K562 (cell line): ENCODE results near the gene KCNT1. TPM values are rescaled to one million over a fixed set of nuclear protein-coding genes. Genes with fewer than 3 reads are reported as not detected.

Source experiments
- ATAC-seq: fragments of 200-7000 bp; cut with Tn5 transposase; 3 replicates; pipeline ENCODE4 v1.9.1; 2020; ENCODE audit warnings: moderate library complexity
- BruUV-seq: library from RNA; stranded (reverse); fragments of 400-500 nt; replicated peaks from 2 replicates; lab custom pipeline; 2021; lab: Mats Ljungman, UMichigan
- CTCF ChIA-PET: fragments of 300-600 bp; formaldehyde crosslinking; extraction: SDS; loops from one replicate; lab custom pipeline; 2021; ENCODE audit warnings: low intra/inter-chr PET ratio; lab: Yijun Ruan, JAX
- POLR2A ChIA-PET: fragments of 300-600, 350-650 bp; sonication (Branson Sonifier 250); formaldehyde crosslinking; extraction: SDS; loops from one replicate; lab custom pipeline; 2021; ENCODE audit warnings: antibody characterized with exemption, inconsistent platforms; lab: Yijun Ruan, JAX
- DNase-seq, 4 experiments: peaks; one replicate each; pipeline versions ENCODE4 v3.0.0 to v3.0.0-alpha.2; 2011 to 2018; ENCODE audit warnings: low spot score in 3 of 4, mixed read lengths in 3 of 4; ENCODE audit errors: extremely low read depth in 1 of 4
- FAIRE-seq: peaks from 2 replicates; lab custom pipeline; 2011; peaks lifted over from hg19 to GRCh38; lab: Jason Lieb, UNC
- H2AFZ ChIP-seq: 2 replicates; pipeline ENCODE4 v1.6.0; 2011; ENCODE audit warnings: low read depth, low read length, control low read depth, inconsistent platforms
- H3K27ac ChIP-seq: fragments of 200-600 bp; 3 replicates; pipeline ENCODE4 v1.8.0; 2011; ENCODE audit warnings: low read depth, mild to moderate bottlenecking, control low read depth, inconsistent platforms, low read length, moderate library complexity, mixed read lengths; ENCODE audit errors: extremely low read depth
- H3K27me3 ChIP-seq, 2 experiments: fragments of 300-600 bp in 1 of 2; 2 replicates in 1 of 2; 3 replicates in 1 of 2; pipeline versions ENCODE4 v1.6.0 to v1.8.0; 2011; ENCODE audit warnings: inconsistent platforms in 2 of 2, low read length in 2 of 2, mild to moderate bottlenecking in 1 of 2, mixed read lengths in 1 of 2, moderate library complexity in 1 of 2; ENCODE audit not compliant: control insufficient read depth in 2 of 2, insufficient read depth in 2 of 2
- H3K36me3 ChIP-seq: fragments of 300-600 bp; 3 replicates; pipeline ENCODE4 v1.8.0; 2011; ENCODE audit warnings: mild to moderate bottlenecking, low read length, inconsistent platforms; ENCODE audit not compliant: control insufficient read depth, insufficient read depth
- H3K4me1 ChIP-seq, 2 experiments: fragments of 200-600 bp in 1 of 2; replicated peaks in 1 of 2; 2 replicates in 1 of 2; 3 replicates in 1 of 2; pipeline versions ENCODE4 v1.5.1 to v1.8.0; 2011; ENCODE audit warnings: inconsistent platforms in 2 of 2, low read length in 2 of 2, mild to moderate bottlenecking in 1 of 2, mixed read lengths in 1 of 2, moderate library complexity in 1 of 2; ENCODE audit not compliant: control insufficient read depth in 2 of 2, insufficient read depth in 2 of 2
- H3K4me2 ChIP-seq: 2 replicates; pipeline ENCODE4 v1.6.1; 2011; ENCODE audit warnings: low read length, control low read depth, inconsistent platforms, mixed read lengths; ENCODE audit not compliant: insufficient read depth
- H3K4me3 ChIP-seq: fragments of 200-600 bp; sonication (generic), shearing (Covaris generic); 2 replicates; pipeline ENCODE4 v1.5.1; 2016; ENCODE audit warnings: control low read depth, inconsistent platforms
- H3K79me2 ChIP-seq: fragments of 200-600 bp; 3 replicates; pipeline ENCODE4 v1.8.0; 2011; ENCODE audit warnings: low read length, inconsistent platforms; ENCODE audit not compliant: control insufficient read depth, insufficient read depth
- H3K9ac ChIP-seq, 2 experiments: 2 replicates each; pipeline versions ENCODE4 v1.6.0 to v1.6.1; 2011; ENCODE audit warnings: low read depth in 2 of 2, low read length in 2 of 2, control low read depth in 1 of 2, inconsistent platforms in 1 of 2, mild to moderate bottlenecking in 1 of 2, mixed read lengths in 1 of 2; ENCODE audit not compliant: insufficient read depth in 1 of 2
- H3K9me1 ChIP-seq: one replicate; pipeline ENCODE4 v1.6.0; 2011; ENCODE audit warnings: inconsistent platforms, mild to moderate bottlenecking, low read length, moderate library complexity; ENCODE audit not compliant: control insufficient read depth, insufficient read depth
- H3K9me3 ChIP-seq: replicated peaks from 2 replicates; pipeline ENCODE4 v1.5.1; 2011; ENCODE audit warnings: low read depth, low read length, inconsistent platforms; ENCODE audit not compliant: control insufficient read depth, insufficient read depth
- H4K20me1 ChIP-seq: replicated peaks from 2 replicates; pipeline ENCODE4 v1.6.1; 2011; ENCODE audit warnings: low read length, inconsistent platforms, mixed read lengths; ENCODE audit not compliant: control insufficient read depth, insufficient read depth
- MYNN ChIP-seq, 2 experiments: sonication (generic); formaldehyde crosslinking in 1 of 2; IDR thresholded peaks; 2 replicates each; pipeline versions ENCODE4 v1.5.0 to v1.6.1; 2016 to 2020; ENCODE audit warnings: antibody characterized with exemption in 1 of 2, missing genetic modification reagents in 1 of 2
- POLR2G ChIP-seq: fragments of 200-400 bp; formaldehyde crosslinking; IDR thresholded peaks from 2 replicates; pipeline ENCODE4 v1.6.1; 2017; ENCODE audit warnings: low read depth, mild to moderate bottlenecking, antibody characterized with exemption, low read length, moderate library complexity
- SMC3 ChIP-seq: conservative IDR thresholded peaks from 2 replicates; pipeline ENCODE4 v1.6.1; 2011; ENCODE audit warnings: low read depth, low read length, improper control_type of control experiment; ENCODE audit not compliant: insufficient read depth
- STAT5A ChIP-seq: IDR thresholded peaks from 2 replicates; pipeline ENCODE4 v1.6.1; 2012; ENCODE audit warnings: low read length, inconsistent platforms, borderline replicate concordance
- ZBED1 ChIP-seq: IDR thresholded peaks from 2 replicates; pipeline ENCODE4 v1.6.1; 2014
- WGBS: fragments of 100-300 bp; shearing (Covaris generic); methylation state at CpG from one replicate; pipeline ENCODE4 v1.1.6; 2016; ENCODE audit warnings: low coverage, mixed read lengths; ENCODE audit not compliant: insufficient coverage; ENCODE audit errors: missing lambda C conversion rate; 5-methylcytosine and 5-hydroxymethylcytosine counted together
- in situ Hi-C: fragments of 300-500 bp; cut with MboI; formaldehyde crosslinking; loops from 4 replicates; pipeline ENCODE4 v1.15.0; 2018; ENCODE audit warnings: inconsistent platforms, mixed read lengths
- intact Hi-C: fragments of 100-400 bp; cut with micrococcal nuclease; formaldehyde crosslinking; loops from 2 replicates; pipeline ENCODE4 v1.14.2; 2022
- polyA plus RNA-seq, 8 experiments: library from polyadenylated mRNA; depleted of rRNA in 4 of 8; stranded (reverse) in 5 of 8; unstranded in 3 of 8; fragments of >200 nt; fragmentation: Nextera tagmentation in 2 of 8; fragmentation: Illumina TruSeq in 1 of 8; extraction: Ambion mirVana in 2 of 8; extraction: Trizol in 1 of 8; gene quantifications; 2 replicates each; pipeline versions ENCODE4 v1.2.1 to v1.2.3, GENCODE V29; 2011 to 2014; ENCODE audit warnings: inconsistent platforms in 1 of 8, missing spikeins in 1 of 8
- total RNA-seq, 7 experiments: library from RNA; depleted of rRNA in 6 of 7; stranded (reverse); fragments of >200 nt in 6 of 7; fragmentation: Illumina TruSeq in 2 of 7; extraction: Trizol in 2 of 7; gene quantifications; 2 replicates each; pipeline versions ENCODE4 v1.2.1 to v1.2.3, GENCODE V29; 2011 to 2021; ENCODE audit warnings: low replicate concordance in 1 of 7
- TF ChIP-seq, protein P1 (sequence below), 3 experiments: IDR thresholded peaks in 2 of 3; conservative IDR thresholded peaks in 1 of 3; 2 replicates each; pipeline ENCODE4 v1.5.1; 2011 to 2012; ENCODE audit warnings: low read length in 3 of 3, mild to moderate bottlenecking in 3 of 3, control low read depth in 2 of 3, improper control_type of control experiment in 1 of 3, inconsistent platforms in 1 of 3, low read depth in 1 of 3, mixed read lengths in 1 of 3, moderate library complexity in 1 of 3; ENCODE audit not compliant: insufficient read depth in 2 of 3
- TF ChIP-seq, protein P2 (sequence below), 2 experiments: fragments of 450-650 bp; formaldehyde crosslinking in 1 of 2; IDR thresholded peaks; 2 replicates each; pipeline versions ENCODE4 v1.4.0 to v1.6.1; 2014 to 2020; ENCODE audit warnings: mild to moderate bottlenecking in 2 of 2, borderline replicate concordance in 1 of 2, low read depth in 1 of 2

KCNT1 gene
- total and polyA plus RNA-seq, 9 of the 15 experiments (the other 6 are each of a cell fraction or from before 2014, with no cell fraction given), result 0.05 TPM; not detected in 8

DNA sequence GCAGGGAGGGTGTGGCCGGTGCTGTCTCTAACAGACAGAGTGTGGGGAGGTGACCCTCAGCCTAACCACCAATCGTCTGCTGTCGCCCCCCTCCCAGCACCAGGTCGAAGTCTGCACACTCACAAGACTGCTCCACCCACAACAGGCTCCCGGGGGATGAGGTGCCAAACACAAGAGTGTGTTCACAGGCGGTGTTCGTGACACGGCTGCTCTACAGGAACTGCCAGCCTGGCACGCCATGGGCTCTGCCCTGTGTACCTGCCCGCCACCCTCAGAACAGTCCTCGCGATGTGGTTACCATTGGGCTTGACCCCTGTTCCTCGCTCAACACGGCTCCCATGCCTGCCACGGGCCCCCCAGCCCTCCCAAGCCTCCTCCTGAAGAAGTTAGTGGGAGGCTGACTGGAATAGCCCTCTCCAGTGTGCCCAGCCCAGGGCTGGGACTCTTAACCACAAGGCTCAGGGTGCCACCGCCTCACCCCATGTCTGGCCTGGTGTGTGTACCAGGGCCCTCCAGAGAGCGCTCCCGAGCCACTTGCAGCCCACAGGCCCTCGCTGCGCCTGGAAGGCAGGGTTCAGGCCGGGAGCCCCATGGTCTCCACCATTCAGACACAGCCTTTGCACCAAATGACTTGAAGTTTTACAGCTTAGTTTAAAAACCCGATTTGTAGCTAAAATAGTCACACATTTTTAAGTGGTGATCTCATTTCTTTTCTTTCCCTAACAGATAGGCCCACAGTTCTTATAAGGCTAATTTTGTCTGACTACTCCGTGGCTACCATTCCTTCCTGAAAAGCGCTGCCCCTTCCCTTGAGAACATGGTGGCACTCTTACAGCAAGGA is 102.8 kb downstream of the KCNT1 start:
- H3K36me3 ChIP-seq, result peaks cover under 1% of the 10 kb centered on the region; the same call in 1 of the 3 replicates
- POLR2A ChIA-PET, result interaction anchor here (0.6 kb wide), 1 partner anchor 9 kb away, joined by 3 read pairs; no protein-coding TSS in a partner anchor
- peaks cover 4 to 5% of the 10 kb centered on the region in 2 experiments; a peak in 3 of 5 replicates for H3K27me3 ChIP-seq
- no peaks in the 10 kb centered on the region for H3K9me1 ChIP-seq
- TF ChIP-seq MYNN (IDR thresholded peaks at IDR 0.05) (0 out of 2 replicates have a peak, but pooled peaks have one; percentile 26), MYNN (CRISPR knock-in tag; IDR thresholded peaks at IDR 0.05) (no peak), STAT5A (no peak), ZBED1 (no peak), POLR2G (peak; percentile 20; the same call in 1 of the 2 replicates), SMC3 (no peak)
- TF ChIP-seq, protein P1, sequence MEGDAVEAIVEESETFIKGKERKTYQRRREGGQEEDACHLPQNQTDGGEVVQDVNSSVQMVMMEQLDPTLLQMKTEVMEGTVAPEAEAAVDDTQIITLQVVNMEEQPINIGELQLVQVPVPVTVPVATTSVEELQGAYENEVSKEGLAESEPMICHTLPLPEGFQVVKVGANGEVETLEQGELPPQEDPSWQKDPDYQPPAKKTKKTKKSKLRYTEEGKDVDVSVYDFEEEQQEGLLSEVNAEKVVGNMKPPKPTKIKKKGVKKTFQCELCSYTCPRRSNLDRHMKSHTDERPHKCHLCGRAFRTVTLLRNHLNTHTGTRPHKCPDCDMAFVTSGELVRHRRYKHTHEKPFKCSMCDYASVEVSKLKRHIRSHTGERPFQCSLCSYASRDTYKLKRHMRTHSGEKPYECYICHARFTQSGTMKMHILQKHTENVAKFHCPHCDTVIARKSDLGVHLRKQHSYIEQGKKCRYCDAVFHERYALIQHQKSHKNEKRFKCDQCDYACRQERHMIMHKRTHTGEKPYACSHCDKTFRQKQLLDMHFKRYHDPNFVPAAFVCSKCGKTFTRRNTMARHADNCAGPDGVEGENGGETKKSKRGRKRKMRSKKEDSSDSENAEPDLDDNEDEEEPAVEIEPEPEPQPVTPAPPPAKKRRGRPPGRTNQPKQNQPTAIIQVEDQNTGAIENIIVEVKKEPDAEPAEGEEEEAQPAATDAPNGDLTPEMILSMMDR (IDR thresholded peaks at IDR 0.05 in 2 of 3, conservative IDR thresholded peaks at IDR 0.05 in 1 of 3; ENCODE audit: insufficient read depth in 2 of 3, low read depth in 1 of 3, low read length in 3 of 3), result peak in 2 of 3 experiments; percentile 28 to 41; a peak in 2 of 6 replicates
- TF ChIP-seq, protein P2, sequence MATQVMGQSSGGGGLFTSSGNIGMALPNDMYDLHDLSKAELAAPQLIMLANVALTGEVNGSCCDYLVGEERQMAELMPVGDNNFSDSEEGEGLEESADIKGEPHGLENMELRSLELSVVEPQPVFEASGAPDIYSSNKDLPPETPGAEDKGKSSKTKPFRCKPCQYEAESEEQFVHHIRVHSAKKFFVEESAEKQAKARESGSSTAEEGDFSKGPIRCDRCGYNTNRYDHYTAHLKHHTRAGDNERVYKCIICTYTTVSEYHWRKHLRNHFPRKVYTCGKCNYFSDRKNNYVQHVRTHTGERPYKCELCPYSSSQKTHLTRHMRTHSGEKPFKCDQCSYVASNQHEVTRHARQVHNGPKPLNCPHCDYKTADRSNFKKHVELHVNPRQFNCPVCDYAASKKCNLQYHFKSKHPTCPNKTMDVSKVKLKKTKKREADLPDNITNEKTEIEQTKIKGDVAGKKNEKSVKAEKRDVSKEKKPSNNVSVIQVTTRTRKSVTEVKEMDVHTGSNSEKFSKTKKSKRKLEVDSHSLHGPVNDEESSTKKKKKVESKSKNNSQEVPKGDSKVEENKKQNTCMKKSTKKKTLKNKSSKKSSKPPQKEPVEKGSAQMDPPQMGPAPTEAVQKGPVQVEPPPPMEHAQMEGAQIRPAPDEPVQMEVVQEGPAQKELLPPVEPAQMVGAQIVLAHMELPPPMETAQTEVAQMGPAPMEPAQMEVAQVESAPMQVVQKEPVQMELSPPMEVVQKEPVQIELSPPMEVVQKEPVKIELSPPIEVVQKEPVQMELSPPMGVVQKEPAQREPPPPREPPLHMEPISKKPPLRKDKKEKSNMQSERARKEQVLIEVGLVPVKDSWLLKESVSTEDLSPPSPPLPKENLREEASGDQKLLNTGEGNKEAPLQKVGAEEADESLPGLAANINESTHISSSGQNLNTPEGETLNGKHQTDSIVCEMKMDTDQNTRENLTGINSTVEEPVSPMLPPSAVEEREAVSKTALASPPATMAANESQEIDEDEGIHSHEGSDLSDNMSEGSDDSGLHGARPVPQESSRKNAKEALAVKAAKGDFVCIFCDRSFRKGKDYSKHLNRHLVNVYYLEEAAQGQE (IDR thresholded peaks at IDR 0.05; ENCODE audit: borderline replicate concordance), result peak; percentile 10; the same call in 1 of the 2 replicates
- TF ChIP-seq, protein P2 (CRISPR knock-in tag; IDR thresholded peaks at IDR 0.05; ENCODE audit: low read depth), result no peak
- peak overlapping the region in 1 of 2 experiments; percentile 69; a peak in 2 of 4 replicates for H3K9ac ChIP-seq
- H3K4me2 ChIP-seq, result no peak overlapping the region
- FAIRE-seq, result no peak
- in situ Hi-C loops, result loop anchor here (5.0 kb wide), 1 partner anchor 318 kb away; no protein-coding TSS in a partner anchor
- H4K20me1 ChIP-seq, result no peaks in the 10 kb centered on the region
- intact Hi-C loops, result no loop called here
- CTCF ChIA-PET, result no interaction called here
- H2AFZ ChIP-seq, result no peak overlapping the region
- ATAC-seq, result peak; percentile 80
- peaks cover 0 to 20% of the 10 kb centered on the region in 2 experiments; a peak in 2 of 5 replicates for H3K4me1 ChIP-seq
- H3K27ac ChIP-seq, result no peak overlapping the region
- DNase-seq, result peak in 2 of 4 experiments; percentile 45 to 46
- H3K9me3 ChIP-seq, result no peaks in the 10 kb centered on the region; the same call in 1 of the 2 replicates
- H3K79me2 ChIP-seq, result no peaks in the 10 kb centered on the region
- BruUV-seq, result no TSS peak
- WGBS, result 52% methylated on average over 23 of the region's 24 CpGs
- H3K4me3 ChIP-seq, result no peak overlapping the region
